Colonic mucosa (tissue), 4 donors: ENCODE measurements around the gene S100A13. TPM values are rescaled to one million over a fixed set of nuclear protein-coding genes. Genes with fewer than 3 reads are reported as not detected.
A peak's percentile ranks its signal among the peaks of the same experiment; 100 is the strongest.

Experiments
- DNase-seq: peaks from one replicate; pipeline ENCODE4 v3.0.0-alpha.2; 2020
- H3K27ac ChIP-seq: fragments of 200-600 bp; one replicate; pipeline ENCODE4 v1.8.0; 2021
- H3K27me3 ChIP-seq: fragments of 200-600 bp; one replicate; pipeline ENCODE4 v1.8.0; 2021
- H3K36me3 ChIP-seq: fragments of 200-600 bp; one replicate; pipeline ENCODE4 v1.8.0; 2021
- H3K4me1 ChIP-seq: fragments of 200-600 bp; one replicate; pipeline ENCODE4 v1.8.0; 2021; ENCODE audit warnings: mild to moderate bottlenecking
- H3K4me3 ChIP-seq: fragments of 200-600 bp; one replicate; pipeline ENCODE4 v1.8.0; 2021
- H3K9ac ChIP-seq, 2 donors: one replicate each; pipeline ENCODE4 v1.7.0; 2013; ENCODE audit warnings: control low read depth in 2 of 2, low read depth in 2 of 2, low read length in 2 of 2
- H3K9me3 ChIP-seq: fragments of 200-600 bp; one replicate; pipeline ENCODE4 v1.8.0; 2021
- CTCF ChIP-seq: fragments of 200-600 bp; IDR thresholded peaks from one replicate; pipeline ENCODE4 v1.8.0; 2022; ENCODE audit warnings: antibody characterized with exemption, mild to moderate bottlenecking
- intact Hi-C: fragments of 100-400 bp; cut with DNase I; formaldehyde crosslinking; loops from one replicate; pipeline ENCODE4 v1.14.1; 2022
- total RNA-seq, 2 donors: library from RNA; stranded (reverse); fragmentation: NEBNext Ultra II Directional in 1 of 2; extraction: Animal tissue kit (Norgen Biotek cat#: 25700) in 1 of 2; gene quantifications; one replicate each; pipeline ENCODE4 v1.2.1, GENCODE V29; 2021
- donor health status: healthy.
- donor health status: DM: no; HTN: no; CAD: no.
- donor health status: DM: no; HTN: no; CAD: no.

The S100A13 gene
- total RNA-seq, 2 donors from 2014 or later = 45.2 to 67.2 TPM

DNA sequence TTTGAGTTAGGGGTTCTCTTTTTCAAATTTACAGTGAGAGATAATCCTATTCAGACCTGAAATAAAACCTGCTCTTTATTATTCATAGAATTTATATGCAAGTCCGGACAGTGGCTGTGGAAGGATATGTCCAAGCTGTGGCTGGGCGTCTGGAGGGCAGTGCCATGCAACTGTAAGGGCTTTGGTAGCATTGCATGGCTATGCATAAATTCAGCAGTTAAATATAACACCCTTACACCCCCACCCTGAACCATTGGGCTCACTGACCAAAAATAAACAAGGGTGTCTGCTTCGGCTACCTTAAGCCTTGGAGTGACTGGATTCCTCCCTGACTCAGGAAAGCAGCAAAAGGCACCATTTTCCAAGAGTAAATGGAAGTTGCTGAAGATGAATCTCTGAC lies 12.0 kb upstream of the S100A13 start:
- Histone ChIP-seq H3K27ac (no peak overlapping the region), H3K9me3 (no peaks in the 10 kb centered on the region)
- no peak for DNase-seq

GRCh38 chr1:153638261-153638660 lies 11.0 kb upstream of the S100A13 start:
- no peaks in the 10 kb centered on the region for H3K9me3 ChIP-seq
- peaks cover 5% of the 10 kb centered on the region for H3K4me1 ChIP-seq
- no peak overlapping the region for H3K27ac ChIP-seq
- H3K27me3 ChIP-seq = no peaks in the 10 kb centered on the region
- intact Hi-C loops = no loop called here
- no peak for TF ChIP-seq CTCF
- no peak overlapping the region for H3K4me3 ChIP-seq
- peaks cover 42% of the 10 kb centered on the region for H3K36me3 ChIP-seq
- DNase-seq = no peak
- no peak overlapping the region for H3K9ac ChIP-seq

More for the DNA sequence above, 12.0 kb upstream of the S100A13 start:
- intact Hi-C loops = no loop called here
- H3K36me3 ChIP-seq = peaks cover 42% of the 10 kb centered on the region
- H3K9ac ChIP-seq = no peak overlapping the region
- no peak overlapping the region for H3K4me3 ChIP-seq
- TF ChIP-seq CTCF = no peak
- peaks cover 5% of the 10 kb centered on the region for H3K4me1 ChIP-seq
- no peaks in the 10 kb centered on the region for H3K27me3 ChIP-seq

DNA sequence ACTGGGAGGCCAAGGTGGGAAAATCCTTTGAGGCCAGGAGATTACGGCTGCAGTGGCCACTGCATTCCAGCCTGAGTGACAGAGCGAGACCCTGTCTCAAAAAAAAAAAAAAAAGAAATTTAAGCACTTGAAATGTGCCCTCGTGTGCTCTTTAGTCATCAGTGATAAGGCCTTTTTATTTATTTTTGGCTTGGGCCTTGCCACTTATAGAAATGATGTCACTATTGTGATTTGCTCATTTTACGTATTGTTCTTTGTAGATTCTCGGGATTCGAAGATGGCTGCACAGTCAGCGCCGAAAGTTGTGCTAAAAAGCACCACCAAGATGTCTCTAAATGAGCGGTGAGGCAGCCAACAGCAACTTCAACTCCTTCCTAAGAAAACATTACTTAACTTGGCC lies 9.0 kb upstream of the S100A13 start:
- no peak for TF ChIP-seq CTCF
- Histone ChIP-seq H3K9me3 (no peaks in the 10 kb centered on the region), H3K27ac (no peak overlapping the region), H3K4me3 (no peak overlapping the region), H3K36me3 (peaks cover 25% of the 10 kb centered on the region), H3K9ac (no peak overlapping the region), H3K27me3 (no peaks in the 10 kb centered on the region), H3K4me1 (peaks cover 5% of the 10 kb centered on the region)
- DNase-seq = no peak
- intact Hi-C loops = no loop called here

- Histone ChIP-seq H3K27ac (no peak overlapping the region), H3K36me3 (peaks cover 25% of the 10 kb centered on the region), H3K4me1 (peaks cover 5% of the 10 kb centered on the region), H3K4me3 (peak overlapping the region; percentile 61), H3K9me3 (no peaks in the 10 kb centered on the region), H3K9ac (no peak overlapping the region), H3K27me3 (no peaks in the 10 kb centered on the region)
- intact Hi-C loops = no loop called here
- no peak for TF ChIP-seq CTCF
- DNase-seq = no peak
These were observed 8.6 kb upstream of the S100A13 start for GRCh38 chr1:153635872-153636271.

DNA sequence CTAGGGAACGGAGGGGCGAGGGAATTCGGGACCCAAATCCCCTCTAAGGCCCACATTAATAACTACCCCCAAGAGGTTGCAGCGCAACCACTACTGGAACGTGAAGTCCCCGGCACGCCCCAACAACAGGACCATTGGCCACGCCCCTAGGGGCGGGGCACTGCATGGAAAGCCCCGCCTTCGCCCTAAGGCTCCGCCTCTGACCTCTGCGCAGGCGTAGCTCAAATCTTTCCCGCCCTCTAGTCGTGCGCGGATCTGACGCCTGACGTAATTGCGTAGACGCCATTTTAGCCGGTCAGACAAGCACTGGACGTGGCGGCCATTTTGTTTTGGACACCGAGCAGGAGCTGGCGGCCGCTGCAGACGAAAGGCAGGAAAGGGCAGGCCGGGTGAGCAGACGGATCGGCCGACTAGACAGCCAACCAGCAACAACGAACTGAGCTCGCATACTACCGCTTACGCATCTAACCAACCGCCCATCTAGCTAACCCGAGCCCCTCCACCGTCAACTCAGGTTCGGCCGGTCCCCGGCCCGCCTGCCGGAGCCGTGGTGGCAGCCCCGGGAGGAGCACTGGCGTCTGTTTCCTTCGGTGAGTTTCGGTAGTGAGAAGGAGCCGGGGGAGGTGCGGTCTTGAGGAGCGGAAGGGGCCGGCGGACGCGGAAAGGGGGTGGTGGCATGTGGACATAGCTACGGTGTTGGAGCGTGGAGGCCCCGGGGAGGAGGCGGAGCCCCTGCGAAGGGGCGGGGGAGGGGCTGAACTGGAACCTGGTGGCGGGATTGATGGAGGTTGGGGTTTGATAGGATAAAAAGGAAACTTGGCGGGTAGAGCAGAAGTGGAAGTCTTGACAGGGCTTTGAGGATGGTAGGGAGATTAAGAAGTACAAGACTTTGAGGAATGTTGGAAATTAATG lies 6.7 kb upstream of the S100A13 start, which contains the start of gene CHTOP:
CHTOP (plus strand) TSS at position 313 of the 912 bp plus-strand sequence. CDS start 2,523 bp downstream, outside the sequence.
- H3K4me3 ChIP-seq = peak within 1 kb of the TSS; percentile 61
- H3K27ac ChIP-seq = peak within 1 kb of the TSS; percentile 96
- no peaks in the 10 kb centered on the region for H3K27me3 ChIP-seq
- H3K9ac ChIP-seq = peak within 1 kb of the TSS; percentile 85 to 99
- H3K9me3 ChIP-seq = no peaks in the 10 kb centered on the region
- peaks cover 9% of the 10 kb centered on the region for H3K36me3 ChIP-seq
- peaks cover 9% of the 10 kb centered on the region for H3K4me1 ChIP-seq
- intact Hi-C loops = no loop called here
- no peak for TF ChIP-seq CTCF
- DNase-seq = peak; percentile 99
